Stimulated activated CD4-positive, alpha-beta T cell treated with anti-CD3 and anti-CD28 coated beads, Interleukin-15, amount 100 ng/mL, for 48 hours (primary cell): ENCODE data around the gene GTF2F1.
"Not testable (repeated sequence)": the region's sequence is repeated elsewhere in the genome, so short reads cannot be mapped to it uniquely, and the experiment has no call there.

Experiments
- DNase-seq, 2 donors: peaks; one replicate each; pipeline ENCODE4 v3.0.0-alpha.2; 2020; ENCODE audit warnings: low read depth in 2 of 2

Gene GTF2F1

GRCh38 chr19:6393074-6393982, at the start of gene GTF2F1:
GTF2F1 (minus strand) TSS chr19:6393164; CDS start chr19:6392995, 169 bp downstream.
- peak; percentile 91 for DNase-seq

GRCh38 chr19:6442087-6442688, 49.2 kb upstream of the GTF2F1 start:
- no peak for DNase-seq

- no peak for DNase-seq
Observed at GRCh38 chr19:6440905-6441304, 47.9 kb upstream of the GTF2F1 start.

- DNase-seq: no peak
Observed at GRCh38 chr19:6439743-6440142, 46.8 kb upstream of the GTF2F1 start.

GRCh38 chr19:6433663-6434062, 40.7 kb upstream of the GTF2F1 start, which contains the start of gene SLC25A41:
SLC25A41 (minus strand) TSS chr19:6433763; CDS start chr19:6433693, 70 bp downstream.
- DNase-seq: no peak

GRCh38 chr19:6433165-6433564, 40.2 kb upstream of the GTF2F1 start:
- DNase-seq: no peak

- no peak for DNase-seq
Observed at GRCh38 chr19:6431891-6432290, 38.9 kb upstream of the GTF2F1 start.

- no peak for DNase-seq
Observed at GRCh38 chr19:6429419-6430221, 36.7 kb upstream of the GTF2F1 start.

GRCh38 chr19:6428692-6429418, 35.9 kb upstream of the GTF2F1 start:
- not testable (repeated sequence) for DNase-seq

GRCh38 chr19:6427131-6427530, 34.2 kb upstream of the GTF2F1 start:
- DNase-seq: no peak

GRCh38 chr19:6425732-6426620, 33.0 kb upstream of the GTF2F1 start:
- DNase-seq: no peak

GRCh38 chr19:6424939-6425731, 32.2 kb upstream of the GTF2F1 start:
- peak; percentile 99 to 100 for DNase-seq

GRCh38 chr19:6424195-6424938, 31.4 kb upstream of the GTF2F1 start, which contains the start of gene KHSRP:
KHSRP (minus strand) TSS chr19:6424811; CDS start chr19:6424701, 110 bp downstream.
- no peak for DNase-seq

- DNase-seq: no peak
Observed at GRCh38 chr19:6423499-6424194, 30.7 kb upstream of the GTF2F1 start.

GRCh38 chr19:6421075-6422014, 28.4 kb upstream of the GTF2F1 start:
- no peak for DNase-seq

GRCh38 chr19:6418562-6418932, 25.6 kb upstream of the GTF2F1 start:
- DNase-seq: no peak
